GM21576 (cell line): Measurements from ENCODE around the gene CPNE7.
"Not testable (repeated sequence)": the region's sequence is repeated elsewhere in the genome, so short reads cannot be mapped to it uniquely, and the experiment has no call there.

Experiments
- ATAC-seq: cut with Tn5 transposase; IDR thresholded peaks from one replicate; pipeline ENCODE4 v1.9.1; 2021; ENCODE audit warnings: mild to moderate bottlenecking, moderate library complexity; ENCODE audit not compliant: unreplicated experiment

The CPNE7 gene

GRCh38 chr16:89621136-89621697 is 45.7 kb downstream of the CPNE7 start:
- ATAC-seq, result no peak

- no peak for ATAC-seq
Observed at GRCh38 chr16:89621698-89622409, 46.3 kb downstream of the CPNE7 start.

- ATAC-seq, result no peak
Observed at GRCh38 chr16:89623511-89624261, 48.1 kb downstream of the CPNE7 start.

- ATAC-seq, result no peak
Observed at GRCh38 chr16:89624777-89625761, 49.5 kb downstream of the CPNE7 start.

GRCh38 chr16:89629827-89630610 is 54.5 kb downstream of the CPNE7 start:
- ATAC-seq, result no peak

- no peak for ATAC-seq
Observed at GRCh38 chr16:89633064-89633631, 57.6 kb downstream of the CPNE7 start.

GRCh38 chr16:89634463-89635385 is 59.2 kb downstream of the CPNE7 start:
- not testable (repeated sequence) for ATAC-seq

GRCh38 chr16:89636663-89637062 is 61.1 kb downstream of the CPNE7 start:
- no peak for ATAC-seq

- no peak for ATAC-seq
Observed at GRCh38 chr16:89637379-89637778, 61.8 kb downstream of the CPNE7 start.

GRCh38 chr16:89638455-89638854 is 62.9 kb downstream of the CPNE7 start:
- ATAC-seq, result no peak

- no peak for ATAC-seq
Observed at GRCh38 chr16:89639385-89639784, 63.8 kb downstream of the CPNE7 start.

GRCh38 chr16:89641458-89642119 is 66.0 kb downstream of the CPNE7 start:
- no peak for ATAC-seq

GRCh38 chr16:89642574-89642973 is 67.0 kb downstream of the CPNE7 start:
- ATAC-seq, result no peak

- no peak for ATAC-seq
Observed at GRCh38 chr16:89643769-89644300, 68.3 kb downstream of the CPNE7 start.

GRCh38 chr16:89645122-89645521 is 69.6 kb downstream of the CPNE7 start:
- ATAC-seq, result no peak

- ATAC-seq, result no peak
Observed at GRCh38 chr16:89646270-89646669, 70.7 kb downstream of the CPNE7 start.
